AG09309 (cell line): Measurements from ENCODE around the gene KIF5C.

Source experiments
- DNase-seq: peaks from one replicate; pipeline ENCODE4 v3.0.0-alpha.2; 2010; ENCODE audit warnings: low read depth
- H3K4me3 ChIP-seq: 2 replicates; pipeline ENCODE4 v1.5.1; 2011; ENCODE audit warnings: mild to moderate bottlenecking, low read depth, low read length, moderate library complexity; ENCODE audit not compliant: control insufficient read depth
- TF ChIP-seq, protein P1 (sequence below): IDR thresholded peaks from 2 replicates; pipeline ENCODE4 v1.5.1; 2011; ENCODE audit warnings: mild to moderate bottlenecking, low read depth, low read length, inconsistent platforms; ENCODE audit not compliant: insufficient read depth, control insufficient read depth; ENCODE audit errors: missing control alignments

Gene KIF5C

GRCh38 chr2:149050188-149050587 lies 175.2 kb downstream of the KIF5C start:
- TF ChIP-seq, protein P1, sequence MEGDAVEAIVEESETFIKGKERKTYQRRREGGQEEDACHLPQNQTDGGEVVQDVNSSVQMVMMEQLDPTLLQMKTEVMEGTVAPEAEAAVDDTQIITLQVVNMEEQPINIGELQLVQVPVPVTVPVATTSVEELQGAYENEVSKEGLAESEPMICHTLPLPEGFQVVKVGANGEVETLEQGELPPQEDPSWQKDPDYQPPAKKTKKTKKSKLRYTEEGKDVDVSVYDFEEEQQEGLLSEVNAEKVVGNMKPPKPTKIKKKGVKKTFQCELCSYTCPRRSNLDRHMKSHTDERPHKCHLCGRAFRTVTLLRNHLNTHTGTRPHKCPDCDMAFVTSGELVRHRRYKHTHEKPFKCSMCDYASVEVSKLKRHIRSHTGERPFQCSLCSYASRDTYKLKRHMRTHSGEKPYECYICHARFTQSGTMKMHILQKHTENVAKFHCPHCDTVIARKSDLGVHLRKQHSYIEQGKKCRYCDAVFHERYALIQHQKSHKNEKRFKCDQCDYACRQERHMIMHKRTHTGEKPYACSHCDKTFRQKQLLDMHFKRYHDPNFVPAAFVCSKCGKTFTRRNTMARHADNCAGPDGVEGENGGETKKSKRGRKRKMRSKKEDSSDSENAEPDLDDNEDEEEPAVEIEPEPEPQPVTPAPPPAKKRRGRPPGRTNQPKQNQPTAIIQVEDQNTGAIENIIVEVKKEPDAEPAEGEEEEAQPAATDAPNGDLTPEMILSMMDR = no peak
- H3K4me3 ChIP-seq = no peak overlapping the region
- peak; percentile 45 for DNase-seq

GRCh38 chr2:149055751-149056150 lies 180.7 kb downstream of the KIF5C start:
- TF ChIP-seq, protein P1 = no peak
- H3K4me3 ChIP-seq = no peak overlapping the region
- no peak for DNase-seq

DNA sequence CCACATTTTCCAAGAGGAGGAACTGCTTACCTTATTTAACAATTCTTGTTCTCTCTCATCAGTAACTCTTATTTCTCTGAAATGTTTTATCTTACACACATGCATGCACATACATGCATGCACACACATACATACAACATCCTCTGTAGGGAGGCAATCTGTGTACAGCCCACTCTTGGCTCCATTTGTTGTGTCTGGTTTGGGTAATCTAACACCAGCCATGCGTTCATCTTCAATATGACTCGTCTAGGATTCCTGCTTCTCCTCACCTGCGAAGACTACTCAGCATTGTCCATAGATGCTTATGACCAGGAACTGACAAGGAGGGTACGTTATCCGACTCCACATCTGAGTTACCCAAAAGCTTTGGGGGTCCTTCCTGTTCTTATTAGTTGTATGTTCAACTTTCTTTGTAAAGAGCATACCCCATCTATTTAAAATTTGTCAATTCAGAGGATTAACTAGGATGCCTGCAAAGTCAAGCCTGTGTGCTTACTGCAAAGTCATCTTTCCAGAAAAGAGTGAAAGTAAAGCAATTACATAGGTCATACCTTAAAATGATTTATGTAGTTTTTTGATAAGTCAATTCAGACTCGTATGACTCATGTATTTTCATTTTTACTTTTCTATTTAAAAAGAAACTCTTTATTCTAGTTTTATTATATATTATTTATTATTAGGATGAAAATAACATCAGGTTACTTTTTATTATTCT lies 181.7 kb downstream of the KIF5C start:
- no peak for DNase-seq
- TF ChIP-seq, protein P1 = no peak
- no peak overlapping the region for H3K4me3 ChIP-seq

GRCh38 chr2:149057401-149057800 lies 182.4 kb downstream of the KIF5C start:
- TF ChIP-seq, protein P1 = no peak
- no peak for DNase-seq
- no peak overlapping the region for H3K4me3 ChIP-seq

DNA sequence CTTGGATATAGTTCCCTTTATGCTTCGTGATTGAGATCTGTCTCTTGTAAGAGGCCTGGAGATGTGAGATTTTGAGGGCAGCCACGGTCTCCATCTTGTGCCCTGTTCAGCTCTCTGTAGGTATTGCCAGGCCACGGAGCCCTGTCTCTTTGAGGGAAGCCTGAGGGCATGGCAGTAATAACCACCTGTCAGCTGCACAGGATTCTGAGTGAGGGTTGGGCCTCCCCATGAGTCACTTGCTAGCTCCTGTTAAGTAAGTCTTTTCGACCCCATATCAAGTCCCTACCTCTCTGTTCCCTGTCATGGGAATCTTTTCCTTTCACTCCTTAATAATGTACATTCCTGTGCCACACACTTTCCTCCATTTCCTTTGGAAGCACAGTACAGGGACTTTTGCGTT lies 183.9 kb downstream of the KIF5C start:
- no peak overlapping the region for H3K4me3 ChIP-seq
- TF ChIP-seq, protein P1 = no peak

GRCh38 chr2:149059822-149060221 lies 184.8 kb downstream of the KIF5C start:
- no peak overlapping the region for H3K4me3 ChIP-seq
- TF ChIP-seq, protein P1 = no peak
- DNase-seq = no peak

More for the DNA sequence above, 183.9 kb downstream of the KIF5C start:
- DNase-seq = no peak
